Right ventricle myocardium inferior (tissue), 1 donor: ENCODE results near the gene CCL20. TPM values are rescaled to one million over a fixed set of nuclear protein-coding genes. Genes with fewer than 3 reads are reported as not detected.
"Not testable (repeated sequence)": the region's sequence is repeated elsewhere in the genome, so short reads cannot be mapped to it uniquely, and the experiment has no call there.

ENCODE experiments used
- ATAC-seq: fragments of 200-7000 bp; cut with Tn5 transposase; one replicate; pipeline ENCODE4 v1.9.1; 2020; ENCODE audit warnings: mild to moderate bottlenecking, moderate library complexity
- DNase-seq: peaks from one replicate; pipeline ENCODE4 v3.0.0; 2021; ENCODE audit errors: missing footprints
- intact Hi-C: fragments of 100-400 bp; cut with DNase I; formaldehyde crosslinking; loops from one replicate; pipeline ENCODE4 v1.11.0; 2022
- total RNA-seq: library from RNA; stranded (reverse); fragmentation: NEBNext Ultra II Directional; extraction: Animal tissue kit (Norgen Biotek cat#: 25700); gene quantifications from one replicate; pipeline ENCODE4 v1.2.1, GENCODE V29; 2021
- donor health status: DM: no; HTN: yes; CAD: no; lungs with severe emphysema.

Gene CCL20
- total RNA-seq, 1 donor from 2014 or later = not detected

DNA sequence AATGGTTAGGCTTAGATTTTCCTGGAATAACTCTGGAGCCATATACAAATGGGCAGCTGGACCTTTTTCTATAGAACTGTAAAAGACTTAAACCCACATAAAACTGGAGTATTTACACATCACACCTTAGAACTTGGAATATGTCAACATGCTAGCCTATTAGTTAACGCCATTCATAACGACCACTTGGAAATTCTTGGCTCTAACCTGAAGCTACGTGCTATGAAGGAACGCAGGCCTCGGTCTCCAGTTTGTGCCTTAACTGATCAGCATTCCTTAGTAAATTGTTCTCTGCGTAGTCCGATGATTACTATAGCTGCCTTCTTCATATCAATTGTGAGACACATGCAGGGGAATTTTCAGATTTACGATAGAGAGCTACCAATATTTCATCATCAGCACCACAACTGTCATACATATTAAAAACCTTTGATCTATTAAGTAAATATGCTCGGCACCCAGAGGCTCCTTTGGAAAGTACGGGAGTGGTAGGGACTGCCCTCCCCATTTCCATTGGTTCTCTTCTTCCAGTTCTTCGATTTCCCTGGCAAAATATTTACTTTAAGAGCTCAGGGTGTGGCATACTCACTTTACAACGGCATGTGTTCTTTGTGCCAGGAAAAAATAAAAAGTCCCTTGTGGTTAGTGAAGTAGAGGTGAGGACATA, 17.5 kb upstream of the CCL20 start:
- no peak for ATAC-seq
- intact Hi-C loops = no loop called here

DNA sequence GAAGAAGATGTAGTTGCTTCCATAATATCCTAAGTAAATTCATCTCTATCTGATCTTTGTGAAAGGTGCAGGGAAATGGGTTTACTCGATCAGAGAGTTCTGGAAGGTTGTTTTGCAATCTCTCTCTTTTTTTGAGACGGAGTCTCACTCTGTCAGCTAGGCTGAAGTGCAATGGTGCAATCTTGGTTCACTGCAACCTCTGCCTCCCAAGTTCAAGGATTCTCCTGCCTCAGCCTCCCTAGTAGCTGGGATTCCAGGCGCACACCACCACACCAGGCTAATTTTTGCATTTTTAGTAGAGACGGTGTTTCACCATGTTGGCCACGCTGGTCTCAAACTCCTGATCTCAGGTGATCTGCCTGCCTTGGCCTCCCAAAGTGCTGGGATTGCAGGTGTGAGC, 16.9 kb upstream of the CCL20 start:
- intact Hi-C loops, DNase-seq, ATAC-seq: not testable (repeated sequence)

More for the DNA sequence above, 17.5 kb upstream of the CCL20 start:
- DNase-seq = no peak

DNA sequence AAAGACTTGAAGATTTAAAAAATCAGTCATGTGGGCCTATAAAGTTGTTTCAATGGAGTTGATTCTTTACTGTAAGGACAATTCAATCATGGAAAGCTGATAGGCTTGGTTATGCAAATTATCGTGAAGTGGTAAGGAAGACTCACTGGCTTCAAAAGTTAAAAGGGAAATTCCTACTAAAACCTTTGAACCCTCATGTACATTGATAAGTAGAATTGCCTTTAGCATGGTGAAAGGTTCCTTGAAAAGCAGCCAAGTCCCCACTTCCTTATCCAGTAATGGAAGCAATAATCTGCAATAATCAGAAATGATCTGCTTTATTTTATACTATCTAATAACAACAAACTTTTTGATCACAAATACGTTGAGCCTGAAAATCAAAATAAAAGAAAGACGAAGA, 14.4 kb upstream of the CCL20 start:
- no peak for DNase-seq
- intact Hi-C loops = no loop called here
- no peak for ATAC-seq

DNA sequence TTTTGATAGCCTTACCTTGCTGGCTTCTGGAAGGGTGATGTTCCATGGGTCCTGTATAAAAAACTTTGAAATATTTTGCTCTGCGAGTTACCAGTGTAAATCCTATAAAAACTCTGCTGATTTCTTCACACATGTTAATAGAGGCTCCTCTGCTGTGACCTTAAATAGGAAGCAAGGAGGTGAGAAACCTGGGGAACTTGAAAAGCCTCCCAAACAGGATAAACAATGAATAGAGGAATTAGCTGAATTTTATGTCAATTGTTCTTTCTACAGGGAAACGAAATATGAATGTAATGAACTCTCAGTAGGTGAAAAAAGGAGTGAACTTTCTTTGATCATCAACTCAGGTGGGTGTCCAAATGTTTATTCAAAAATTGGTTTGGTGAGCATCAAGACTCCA, 10.8 kb upstream of the CCL20 start:
- intact Hi-C loops = no loop called here
- ATAC-seq = no peak
- no peak for DNase-seq

DNA sequence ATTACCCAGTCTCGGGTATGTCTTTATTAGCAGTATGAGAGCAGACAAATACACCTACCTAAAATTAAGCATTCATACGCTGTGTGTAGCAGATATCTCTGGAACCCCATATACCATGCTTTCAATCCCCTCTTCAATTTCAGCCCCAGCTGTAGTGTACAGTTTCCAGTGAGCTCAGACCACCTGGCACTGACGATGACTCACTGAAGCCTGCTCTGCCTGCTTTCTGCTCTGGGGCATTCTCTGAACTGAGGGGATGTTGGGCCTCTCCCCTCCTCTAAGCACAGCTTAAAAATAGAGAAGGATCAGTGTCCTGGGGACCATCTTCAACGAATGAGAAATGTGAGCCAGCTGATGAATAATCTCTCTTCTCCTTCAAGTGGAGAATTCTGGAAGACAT, 8.7 kb upstream of the CCL20 start:
- ATAC-seq (no peak), DNase-seq (no peak)
- intact Hi-C loops = no loop called here

DNA sequence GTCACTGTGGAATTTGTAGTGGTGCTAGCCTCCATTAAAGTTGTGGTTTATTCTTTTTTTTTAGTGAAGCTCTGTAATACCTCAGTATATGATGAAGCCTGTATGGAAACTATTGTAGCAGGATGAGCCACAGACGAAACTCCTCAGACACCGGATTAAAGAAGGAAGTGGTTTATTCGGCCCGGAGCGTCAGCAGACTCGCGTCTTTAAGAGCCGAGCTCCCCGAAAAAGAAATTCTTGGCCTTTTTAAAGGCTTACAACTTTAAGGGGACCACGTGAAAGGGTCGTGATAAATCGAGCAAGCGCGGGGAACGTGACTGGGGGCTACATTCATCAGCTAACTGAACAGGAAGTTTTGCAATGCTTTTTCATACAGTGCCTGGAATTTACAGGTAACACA, 8.1 kb upstream of the CCL20 start:
- ATAC-seq (no peak), DNase-seq (no peak)
- intact Hi-C loops = no loop called here

DNA sequence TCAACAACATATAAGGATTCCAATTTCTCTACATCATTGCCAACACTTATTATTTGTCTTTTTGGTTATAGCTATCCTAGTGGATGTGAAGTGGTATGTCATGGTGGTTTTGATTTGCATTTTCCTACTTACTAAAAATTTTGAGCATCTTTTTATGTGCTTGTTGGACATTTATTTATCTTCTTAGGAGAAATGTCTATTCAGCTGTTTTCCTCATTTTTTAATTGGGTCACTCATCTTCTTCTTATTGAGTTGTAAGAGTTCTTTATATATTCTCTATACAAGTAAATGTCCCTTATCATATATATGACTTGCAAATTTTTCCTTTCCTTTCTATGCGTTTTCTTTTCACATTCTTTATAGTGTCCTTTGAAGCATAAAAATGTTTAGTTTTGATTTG, 4.7 kb upstream of the CCL20 start:
- intact Hi-C loops = no loop called here
- DNase-seq (no peak), ATAC-seq (no peak)

DNA sequence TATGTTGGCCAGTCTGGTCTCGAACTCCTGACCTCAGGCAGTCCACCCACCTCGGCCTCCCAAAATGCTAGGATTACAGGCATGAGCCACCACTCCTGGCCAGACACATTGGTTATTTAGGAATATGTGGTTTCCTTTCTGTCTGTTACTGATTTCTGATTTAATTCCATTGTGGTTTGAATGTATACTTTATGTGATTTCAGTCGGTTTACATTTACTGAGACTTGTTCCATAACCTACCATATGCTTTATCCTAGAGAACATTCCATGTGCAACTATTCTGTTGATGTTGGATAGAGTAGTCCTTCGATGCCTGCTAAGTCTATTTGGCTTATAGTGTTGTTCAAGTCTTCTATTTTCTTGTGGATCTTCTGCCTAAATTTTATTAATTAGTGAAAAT, 1.6 kb upstream of the CCL20 start:
- no peak for DNase-seq
- no peak for ATAC-seq
- intact Hi-C loops = no loop called here

DNA sequence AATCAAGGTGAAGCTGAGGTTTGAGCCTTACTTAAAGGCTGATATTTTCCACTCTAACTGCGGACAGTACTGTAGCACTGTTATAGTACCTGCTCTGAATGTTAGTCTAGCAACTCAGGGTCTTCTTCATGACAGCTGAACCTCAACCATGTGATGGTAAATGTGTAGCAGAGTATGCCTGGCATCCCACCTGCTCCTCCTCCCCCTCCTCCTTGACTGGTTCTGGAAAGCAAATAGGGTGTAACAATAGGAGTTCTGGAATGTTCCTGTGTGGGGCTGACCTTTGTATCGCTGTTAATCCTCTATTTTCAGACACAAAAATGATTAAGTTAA, 447 bp upstream of the CCL20 start:
- DNase-seq (no peak), ATAC-seq (no peak)
- intact Hi-C loops = no loop called here

DNA sequence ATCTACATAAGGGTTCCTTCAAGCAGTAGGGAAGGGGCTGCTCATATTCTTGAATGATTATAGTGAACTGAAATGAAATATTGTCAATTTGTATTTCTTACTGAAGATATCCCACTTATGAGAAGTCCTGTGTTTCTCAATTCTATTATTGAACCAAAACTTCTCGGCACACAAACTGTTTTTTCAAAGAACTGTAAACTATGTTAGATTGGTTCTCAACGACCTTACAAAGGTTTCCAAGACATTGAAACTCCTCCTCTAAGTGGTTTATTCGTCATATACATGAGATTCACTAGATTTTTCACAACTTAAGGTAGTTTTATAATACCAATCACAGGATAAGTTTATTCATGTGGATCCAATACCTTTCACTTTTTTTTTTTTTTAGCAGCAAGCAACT, 1.4 kb downstream of the CCL20 start:
- no peak for DNase-seq
- ATAC-seq = no peak
- intact Hi-C loops = no loop called here

DNA sequence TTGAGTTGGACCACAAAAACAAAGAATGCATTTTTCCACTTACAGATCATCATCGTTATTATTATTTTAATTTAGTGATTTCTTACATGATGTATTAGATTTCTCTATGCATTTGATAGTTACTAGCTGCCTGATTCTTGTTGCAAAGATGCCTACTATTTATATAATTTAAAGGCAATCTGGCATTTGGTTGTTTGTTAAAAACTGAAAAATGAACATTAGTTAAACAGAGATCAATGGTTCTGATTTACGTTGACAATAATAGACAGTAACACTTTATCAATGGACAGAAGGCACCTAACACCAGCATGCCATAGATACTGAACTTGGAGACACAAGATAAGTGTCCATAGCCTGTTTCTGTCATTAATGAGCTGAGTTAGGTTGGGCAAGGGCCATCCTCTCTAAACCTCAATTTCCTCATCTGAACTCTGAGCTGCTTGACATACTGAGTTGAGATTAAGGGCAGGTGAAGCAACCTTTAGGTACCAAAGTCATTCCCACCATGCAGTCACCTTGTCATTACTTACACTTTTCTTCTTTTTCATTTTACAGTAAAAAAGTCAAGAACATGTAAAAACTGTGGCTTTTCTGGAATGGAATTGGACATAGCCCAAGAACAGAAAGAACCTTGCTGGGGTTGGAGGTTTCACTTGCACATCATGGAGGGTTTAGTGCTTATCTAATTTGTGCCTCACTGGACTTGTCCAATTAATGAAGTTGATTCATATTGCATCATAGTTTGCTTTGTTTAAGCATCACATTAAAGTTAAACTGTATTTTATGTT, 3.1 kb downstream of the CCL20 start:
- no peak for DNase-seq

DNA sequence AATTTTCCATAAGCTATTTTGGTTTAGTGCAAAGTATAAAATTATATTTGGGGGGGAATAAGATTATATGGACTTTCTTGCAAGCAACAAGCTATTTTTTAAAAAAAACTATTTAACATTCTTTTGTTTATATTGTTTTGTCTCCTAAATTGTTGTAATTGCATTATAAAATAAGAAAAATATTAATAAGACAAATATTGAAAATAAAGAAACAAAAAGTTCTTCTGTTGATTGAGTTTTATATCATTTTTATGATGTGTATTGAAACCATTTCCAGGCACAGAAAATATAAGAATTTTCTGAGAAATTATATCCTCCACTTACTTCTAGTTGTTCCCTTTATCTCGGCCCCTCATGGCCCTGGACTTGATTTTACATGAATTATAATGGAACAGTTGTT, 3.7 kb downstream of the CCL20 start:
- intact Hi-C loops = no loop called here
- DNase-seq (no peak), ATAC-seq (no peak)

More for the DNA sequence above, 3.1 kb downstream of the CCL20 start:
- no peak for ATAC-seq
- intact Hi-C loops = no loop called here

DNA sequence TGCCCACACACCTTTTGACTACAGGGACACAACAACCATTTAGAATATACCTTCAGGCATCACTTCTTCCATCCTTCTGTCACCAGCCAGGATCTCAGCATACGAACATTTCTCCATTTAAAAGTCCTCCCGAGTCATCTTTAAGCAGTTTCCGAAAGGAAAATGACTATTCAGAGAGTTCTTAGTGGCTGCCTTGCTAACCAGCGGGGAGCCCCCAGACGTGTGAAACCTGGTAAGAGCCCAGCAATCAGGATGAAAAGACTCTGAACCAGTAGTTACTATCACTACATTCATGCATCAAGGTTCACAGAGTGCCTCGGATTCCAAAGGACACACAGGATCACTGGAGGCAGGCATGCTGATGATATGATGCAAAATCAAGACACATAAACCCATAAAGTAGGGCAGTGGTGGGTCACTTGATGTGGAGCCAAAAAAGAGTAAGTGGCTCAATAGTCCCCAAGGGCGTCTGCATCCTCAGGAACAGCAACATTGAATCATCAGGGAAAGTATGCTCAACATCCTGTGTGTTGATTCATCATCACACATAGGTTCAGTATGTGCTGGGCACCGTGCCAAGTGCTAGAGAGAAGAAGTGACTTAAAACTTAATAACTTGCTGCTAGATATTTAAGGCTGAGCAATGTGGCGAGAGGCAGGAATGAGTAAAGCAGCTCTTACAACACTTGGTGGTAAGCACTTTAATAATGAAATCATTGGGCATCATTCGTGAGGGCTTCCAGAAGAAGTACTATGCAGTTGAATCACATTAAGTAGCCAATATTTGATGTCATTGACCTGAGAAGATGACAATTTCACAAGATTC, 4.4 kb downstream of the CCL20 start:
- peak; percentile 91 for DNase-seq

DNA sequence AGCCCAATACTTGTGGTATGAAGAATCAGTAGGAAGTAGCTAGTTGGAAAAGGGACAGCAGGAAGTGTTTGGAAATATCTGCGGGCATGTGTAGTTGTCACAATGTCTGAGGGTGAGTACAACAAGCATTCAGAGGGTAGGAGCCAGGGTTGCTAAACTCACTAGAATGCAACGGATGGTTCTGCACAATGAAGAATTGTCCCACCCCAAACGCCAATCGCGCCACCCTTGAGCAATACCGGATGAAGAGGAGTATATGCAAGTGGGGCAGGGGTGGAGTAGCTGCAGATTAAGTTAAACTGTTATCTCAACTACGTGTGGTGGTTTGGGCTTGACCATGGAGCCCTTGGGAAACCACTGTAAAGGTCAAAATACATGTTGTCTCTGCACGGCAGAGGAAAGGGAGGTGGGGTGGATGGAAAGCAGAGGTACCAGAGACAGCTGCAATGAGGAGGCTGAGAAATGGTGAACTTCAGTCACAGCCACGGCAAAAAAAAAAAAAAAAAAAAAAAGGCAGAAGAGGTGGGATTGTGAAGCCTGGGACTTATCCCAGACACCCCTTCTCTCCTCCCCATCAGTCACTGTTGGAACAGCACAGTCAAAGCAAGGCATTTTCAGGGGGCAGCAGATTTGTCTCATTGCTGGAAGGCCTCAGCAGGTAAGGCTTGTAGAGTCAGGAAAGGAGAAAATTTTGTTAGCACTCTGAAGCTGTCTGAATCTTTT, 5.2 kb downstream of the CCL20 start:
- intact Hi-C loops = no loop called here
- DNase-seq (peak; percentile 77), ATAC-seq (peak; percentile 86)

More for the DNA sequence above, 4.4 kb downstream of the CCL20 start:
- peak; percentile 57 for ATAC-seq
- intact Hi-C loops = no loop called here

DNA sequence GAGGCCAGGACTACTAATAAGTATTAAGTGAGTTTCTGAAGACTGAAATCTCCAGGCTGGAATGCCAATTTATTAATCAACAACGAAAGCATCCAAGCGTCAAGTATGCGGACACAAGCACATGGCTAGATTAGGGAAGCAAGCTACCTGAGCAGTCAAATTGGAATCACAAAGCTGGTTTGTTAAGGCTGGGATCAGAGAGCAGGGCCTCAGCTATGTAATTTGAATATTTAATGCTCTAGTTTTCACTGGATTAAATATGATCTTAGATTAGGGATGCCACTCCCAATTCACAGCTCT, 5.7 kb downstream of the CCL20 start:
- intact Hi-C loops = no loop called here
- ATAC-seq (no peak), DNase-seq (no peak)

DNA sequence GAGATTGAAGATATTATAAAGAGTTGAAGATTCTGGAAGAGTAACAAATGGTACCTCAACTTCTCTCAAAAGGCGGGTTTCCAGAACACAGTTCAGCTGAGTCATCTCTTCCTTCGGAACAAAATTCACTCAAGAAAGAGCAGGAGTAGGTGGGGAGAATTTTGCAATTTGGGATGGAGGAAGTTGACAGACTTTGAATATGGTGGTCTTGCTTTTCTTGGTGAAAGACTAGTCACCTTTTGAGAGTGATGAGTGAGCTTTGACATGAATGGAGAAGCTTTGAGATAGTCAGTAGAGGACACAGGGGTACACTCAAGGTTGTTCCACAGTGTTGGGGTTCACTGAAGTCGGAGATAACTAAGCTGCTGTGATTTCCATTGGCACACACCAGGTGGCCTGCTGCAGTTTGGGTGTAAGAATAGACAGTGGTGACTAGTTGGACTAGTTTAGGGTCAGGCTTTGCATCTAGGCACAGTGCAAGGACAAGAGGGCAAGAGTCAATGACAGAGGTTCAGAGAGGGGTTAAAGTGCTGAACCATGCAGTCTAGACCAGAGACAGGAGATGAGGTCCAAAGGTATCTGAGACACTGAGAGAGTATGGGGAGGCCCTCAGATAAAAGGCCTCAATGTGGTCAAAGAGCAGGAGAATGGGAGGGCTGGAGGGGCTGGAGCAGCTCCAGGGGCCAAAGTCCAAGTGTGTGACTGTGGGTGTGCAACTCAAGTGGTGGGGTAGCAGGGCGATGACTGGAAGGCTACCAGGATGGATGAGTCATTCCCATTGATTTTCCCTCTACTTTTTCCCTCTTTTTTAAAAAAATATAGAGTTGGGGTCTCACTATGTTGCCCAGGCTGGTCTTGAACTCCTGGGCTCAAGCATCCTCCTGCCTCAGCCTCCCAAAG, 7.7 kb downstream of the CCL20 start:
- no peak for DNase-seq
- intact Hi-C loops = no loop called here
- ATAC-seq = no peak

DNA sequence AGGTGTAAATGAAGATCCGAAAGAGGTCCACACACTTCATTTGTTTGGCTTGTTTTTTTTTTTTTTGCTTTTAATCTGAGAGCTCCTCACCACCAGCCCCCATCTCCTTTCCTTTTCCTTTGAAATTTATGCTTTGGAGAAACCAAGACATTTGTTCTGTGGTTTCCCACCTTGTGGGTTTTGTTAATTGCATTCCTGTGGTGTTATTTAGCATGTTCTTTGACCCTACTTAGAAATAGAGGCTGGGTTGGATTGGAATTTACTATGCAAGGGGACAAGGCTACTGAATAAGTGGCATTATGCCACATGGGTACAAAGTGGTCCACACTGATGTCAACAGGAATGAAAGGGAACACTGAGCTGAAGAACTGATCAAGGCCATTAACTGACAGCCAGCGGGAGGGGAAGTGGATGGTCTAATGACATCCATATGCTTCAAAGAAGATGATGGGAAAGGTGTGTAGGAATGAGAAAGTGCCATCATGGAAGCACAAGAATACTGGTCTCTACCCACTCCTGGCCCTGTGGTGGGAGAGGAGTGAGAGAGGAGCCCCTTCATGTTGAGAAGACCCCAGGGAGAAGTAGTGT, 8.9 kb downstream of the CCL20 start:
- ATAC-seq (no peak), DNase-seq (no peak)
- intact Hi-C loops = no loop called here

DNA sequence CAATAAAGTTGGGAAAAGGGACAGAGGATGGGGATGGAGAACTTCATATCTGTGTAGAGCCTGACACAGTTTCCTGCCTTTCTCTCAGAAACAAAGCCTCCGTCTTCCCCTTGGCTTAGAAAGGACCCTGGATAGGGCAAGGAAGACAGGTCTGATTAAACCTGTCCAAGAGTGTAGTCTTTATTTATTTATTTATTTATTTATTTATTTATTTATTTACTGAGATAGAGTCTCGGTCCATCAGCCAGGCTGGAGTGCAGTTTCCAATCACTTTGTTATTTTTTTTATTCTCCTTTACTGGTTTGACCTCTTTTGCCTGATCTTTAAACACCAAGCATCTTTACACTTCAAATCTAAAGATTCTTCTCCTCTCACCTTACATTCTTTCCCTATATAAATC, 10.3 kb downstream of the CCL20 start:
- ATAC-seq = no peak
- intact Hi-C loops = no loop called here
- DNase-seq = no peak
